MCF 10A (cell line): Measurements from ENCODE around the gene CARD11. TPM values are rescaled to one million over a fixed set of nuclear protein-coding genes. Genes with fewer than 3 reads are reported as not detected.

Experiments
- BruUV-seq: library from RNA; stranded (reverse); fragments of 400-500 nt; replicated peaks from 2 replicates; lab custom pipeline; 2021; lab: Mats Ljungman, UMichigan
- CTCF ChIA-PET: fragments of 300-600 bp; sonication (Branson Sonifier 250); formaldehyde crosslinking; extraction: SDS; loops from one replicate; lab custom pipeline; 2021; ENCODE audit warnings: antibody characterized with exemption, inconsistent platforms; lab: Yijun Ruan, JAX
- POLR2A ChIA-PET: fragments of 300-600, 350-650 bp; sonication (Branson Sonifier 250); formaldehyde crosslinking; extraction: SDS; loops from one replicate; lab custom pipeline; 2020; ENCODE audit warnings: antibody characterized with exemption, inconsistent platforms; lab: Yijun Ruan, JAX
- DNase-seq: peaks from one replicate; pipeline ENCODE4 v3.0.0-alpha.2; 2018; ENCODE audit not compliant: unreplicated experiment
- H3K27ac Mint-ChIP-seq: one replicate; pipeline ENCODE4 v1.8.0; 2022; ENCODE audit warnings: mild to moderate bottlenecking, low read depth, mixed read lengths; ENCODE audit not compliant: unreplicated experiment
- H3K27me3 Mint-ChIP-seq: one replicate; pipeline ENCODE4 v1.8.0; 2022; ENCODE audit warnings: mixed read lengths; ENCODE audit not compliant: insufficient read depth, unreplicated experiment
- H3K36me3 Mint-ChIP-seq: one replicate; pipeline ENCODE4 v1.8.0; 2022; ENCODE audit warnings: mild to moderate bottlenecking, moderate library complexity, mixed read lengths; ENCODE audit not compliant: insufficient read depth, unreplicated experiment
- H3K4me1 Mint-ChIP-seq: one replicate; pipeline ENCODE4 v1.8.0; 2022; ENCODE audit warnings: mixed read lengths; ENCODE audit not compliant: insufficient read depth, unreplicated experiment
- H3K4me3 Mint-ChIP-seq: one replicate; pipeline ENCODE4 v1.8.0; 2022; ENCODE audit warnings: mild to moderate bottlenecking, moderate library complexity, mixed read lengths; ENCODE audit not compliant: unreplicated experiment
- H3K9me3 Mint-ChIP-seq: one replicate; pipeline ENCODE4 v1.8.0; 2022; ENCODE audit warnings: mixed read lengths; ENCODE audit not compliant: unreplicated experiment
- CTCF ChIP-seq: fragments of 200-600 bp; IDR thresholded peaks from one replicate; pipeline ENCODE4 v1.8.0; 2022; ENCODE audit warnings: antibody characterized with exemption, mild to moderate bottlenecking; ENCODE audit not compliant: unreplicated experiment
- intact Hi-C: fragments of 100-400 bp; cut with micrococcal nuclease; formaldehyde crosslinking; loops from 2 replicates; pipeline ENCODE4 v1.14.1; 2022
- total RNA-seq: library from RNA; stranded (reverse); gene quantifications from 2 replicates; pipeline ENCODE4 v1.2.3, GENCODE V29; 2022

Gene CARD11
- total RNA-seq, 1 experiment from 2014 or later, result not detected

GRCh38 chr7:2873146-2873545 is 170.5 kb downstream of the CARD11 start:
- peak overlapping the region; percentile 100 for H3K27ac Mint-ChIP-seq
- H3K36me3 Mint-ChIP-seq, result peaks cover 6% of the 10 kb centered on the region
- peaks cover 36% of the 10 kb centered on the region for H3K4me1 Mint-ChIP-seq
- H3K27me3 Mint-ChIP-seq, result no peaks in the 10 kb centered on the region
- no peak for DNase-seq
- BruUV-seq, result no TSS peak
- POLR2A ChIA-PET, result interaction anchor here (0.7 to 1.0 kb wide), 3 partner anchors 52 to 434 kb away, joined by 3 to 4 read pairs (median 3); no protein-coding TSS in a partner anchor
- H3K9me3 Mint-ChIP-seq, result no peaks in the 10 kb centered on the region
- no peak overlapping the region for H3K4me3 Mint-ChIP-seq
- intact Hi-C loops, result loop anchor here (5.0 to 10.0 kb wide), 2 partner anchors 148 to 699 kb away; no protein-coding TSS in a partner anchor
- TF ChIP-seq CTCF, result no peak
- CTCF ChIA-PET, result no interaction called here

- H3K4me3 Mint-ChIP-seq, result no peak overlapping the region
- intact Hi-C loops, result loop anchor here (5.0 to 10.0 kb wide), 2 partner anchors 148 to 700 kb away; no protein-coding TSS in a partner anchor
- no peaks in the 10 kb centered on the region for H3K9me3 Mint-ChIP-seq
- no peaks in the 10 kb centered on the region for H3K27me3 Mint-ChIP-seq
- BruUV-seq, result no TSS peak
- no peak overlapping the region for H3K27ac Mint-ChIP-seq
- no peak for DNase-seq
- ChIA-PET POLR2A (interaction anchor here (0.8 kb wide), 1 partner anchor 51 kb away, joined by 3 read pairs; no protein-coding TSS in a partner anchor), CTCF (no interaction called here)
- peaks cover 6% of the 10 kb centered on the region for H3K36me3 Mint-ChIP-seq
- peaks cover 36% of the 10 kb centered on the region for H3K4me1 Mint-ChIP-seq
- no peak for TF ChIP-seq CTCF
Observed at GRCh38 chr7:2872296-2872874, 171.3 kb downstream of the CARD11 start.

- intact Hi-C loops, result loop anchor here (5.0 to 10.0 kb wide), 2 partner anchors 146 to 702 kb away; no protein-coding TSS in a partner anchor
- H3K36me3 Mint-ChIP-seq, result peaks cover 6% of the 10 kb centered on the region
- no TSS peak for BruUV-seq
- H3K9me3 Mint-ChIP-seq, result no peaks in the 10 kb centered on the region
- TF ChIP-seq CTCF, result no peak
- ChIA-PET CTCF (interaction anchor here (0.6 to 0.7 kb wide), 3 partner anchors 398 to 1863 kb away, joined by 3 read pairs; no protein-coding TSS in a partner anchor), POLR2A (no interaction called here)
- DNase-seq, result peak; percentile 37
- peaks cover 24% of the 10 kb centered on the region for H3K4me1 Mint-ChIP-seq
- no peaks in the 10 kb centered on the region for H3K27me3 Mint-ChIP-seq
- H3K27ac Mint-ChIP-seq, result no peak overlapping the region
- no peak overlapping the region for H3K4me3 Mint-ChIP-seq
Observed at GRCh38 chr7:2870471-2870931, 173.2 kb downstream of the CARD11 start.

- H3K27ac Mint-ChIP-seq, result no peak overlapping the region
- H3K4me3 Mint-ChIP-seq, result no peak overlapping the region
- CTCF ChIA-PET, result interaction anchor here (0.7 kb wide), 2 partner anchors 398 to 1864 kb away, joined by 3 read pairs; no protein-coding TSS in a partner anchor
Observed at GRCh38 chr7:2869981-2870380, 173.7 kb downstream of the CARD11 start.

More at GRCh38 chr7:2869981-2870380, 173.7 kb downstream of the CARD11 start:
- Mint-ChIP-seq H3K4me1 (peaks cover 21% of the 10 kb centered on the region), H3K36me3 (peaks cover 6% of the 10 kb centered on the region), H3K9me3 (no peaks in the 10 kb centered on the region), H3K27me3 (no peaks in the 10 kb centered on the region)
- POLR2A ChIA-PET, result no interaction called here
- DNase-seq, result no peak
- intact Hi-C loops, result loop anchor here (5.0 to 10.0 kb wide), 2 partner anchors 145 to 702 kb away; no protein-coding TSS in a partner anchor
- TF ChIP-seq CTCF, result no peak
- BruUV-seq, result no TSS peak
